ENCODE data around the gene CA14.

The CA14 gene

DNA sequence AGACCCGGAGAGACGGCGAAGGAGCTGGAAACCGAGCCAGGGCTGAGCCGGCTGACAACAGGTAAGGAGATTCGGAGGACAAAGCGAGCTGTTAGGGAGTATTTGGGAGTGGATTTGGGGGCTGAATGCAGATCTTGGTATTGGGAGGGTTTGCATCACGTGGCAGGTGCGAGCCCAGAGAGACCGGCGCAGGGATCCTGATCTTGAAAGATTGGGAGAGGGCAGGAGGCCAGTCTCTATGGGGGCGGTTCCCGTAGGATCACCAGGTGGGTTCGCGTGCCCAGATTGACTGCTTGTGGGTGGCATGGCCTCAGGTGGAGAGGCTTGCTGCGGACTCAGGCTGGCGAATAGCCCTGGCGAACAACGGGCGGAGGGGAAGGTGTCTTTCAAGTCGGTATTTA lies 25.0 kb downstream of the CA14 start:
- H3K4me3 ChIP-seq (ENCODE audit: low read depth, low read length): peak overlapping the region; percentile 72
- peak; percentile 51 for DNase-seq (ENCODE audit: low read depth)
- TF ChIP-seq, protein P1, sequence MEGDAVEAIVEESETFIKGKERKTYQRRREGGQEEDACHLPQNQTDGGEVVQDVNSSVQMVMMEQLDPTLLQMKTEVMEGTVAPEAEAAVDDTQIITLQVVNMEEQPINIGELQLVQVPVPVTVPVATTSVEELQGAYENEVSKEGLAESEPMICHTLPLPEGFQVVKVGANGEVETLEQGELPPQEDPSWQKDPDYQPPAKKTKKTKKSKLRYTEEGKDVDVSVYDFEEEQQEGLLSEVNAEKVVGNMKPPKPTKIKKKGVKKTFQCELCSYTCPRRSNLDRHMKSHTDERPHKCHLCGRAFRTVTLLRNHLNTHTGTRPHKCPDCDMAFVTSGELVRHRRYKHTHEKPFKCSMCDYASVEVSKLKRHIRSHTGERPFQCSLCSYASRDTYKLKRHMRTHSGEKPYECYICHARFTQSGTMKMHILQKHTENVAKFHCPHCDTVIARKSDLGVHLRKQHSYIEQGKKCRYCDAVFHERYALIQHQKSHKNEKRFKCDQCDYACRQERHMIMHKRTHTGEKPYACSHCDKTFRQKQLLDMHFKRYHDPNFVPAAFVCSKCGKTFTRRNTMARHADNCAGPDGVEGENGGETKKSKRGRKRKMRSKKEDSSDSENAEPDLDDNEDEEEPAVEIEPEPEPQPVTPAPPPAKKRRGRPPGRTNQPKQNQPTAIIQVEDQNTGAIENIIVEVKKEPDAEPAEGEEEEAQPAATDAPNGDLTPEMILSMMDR (IDR thresholded peaks at IDR 0.05; ENCODE audit: control insufficient read depth, extremely low read depth, insufficient read depth): no peak

DNA sequence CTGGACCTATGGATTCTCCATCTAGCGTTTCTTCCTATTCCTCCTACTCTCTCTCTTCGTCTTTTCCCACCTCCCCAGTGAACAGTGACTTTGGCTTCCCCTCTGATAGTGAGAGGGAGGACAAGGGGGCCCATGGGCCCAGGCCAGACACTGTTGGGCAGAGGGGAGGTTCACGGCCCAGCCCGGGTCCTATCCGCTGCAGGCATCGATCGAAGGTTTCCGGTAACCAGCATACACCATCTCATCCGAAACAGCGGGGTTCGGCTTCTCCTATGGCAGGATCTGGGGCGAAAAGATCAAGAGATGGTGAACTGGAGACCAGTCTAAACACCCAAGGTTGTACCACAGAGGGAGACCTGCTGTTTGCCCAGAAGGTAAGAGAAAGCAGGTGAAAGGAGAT lies 25.7 kb downstream of the CA14 start:
- DNase-seq (ENCODE audit: low read depth): no peak
- H3K4me3 ChIP-seq (ENCODE audit: low read depth, low read length): peak overlapping the region; percentile 72
- TF ChIP-seq, protein P1 (IDR thresholded peaks at IDR 0.05; ENCODE audit: control insufficient read depth, extremely low read depth, insufficient read depth): no peak

DNA sequence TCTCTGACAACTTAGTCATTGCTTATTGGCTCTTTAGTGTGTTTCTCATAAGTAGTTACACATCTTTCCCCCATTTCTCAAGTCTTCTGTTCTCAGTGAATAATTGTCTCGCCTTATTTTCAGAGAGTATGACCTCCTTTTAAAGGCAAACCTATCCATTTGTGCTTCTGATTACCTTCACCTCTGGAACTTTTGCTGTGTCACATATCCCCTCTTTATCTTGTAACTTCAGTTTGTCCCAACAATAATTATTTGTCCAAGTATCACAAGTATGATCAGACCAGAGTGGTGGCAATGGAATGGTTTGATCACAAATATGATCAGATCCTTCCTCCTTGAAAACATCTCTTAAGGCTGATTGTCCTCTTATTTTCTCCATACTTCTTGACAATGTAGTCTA lies 30.8 kb downstream of the CA14 start:
- DNase-seq (ENCODE audit: low read depth): no peak
- TF ChIP-seq, protein P1 (IDR thresholded peaks at IDR 0.05; ENCODE audit: control insufficient read depth, extremely low read depth, insufficient read depth): no peak
- H3K4me3 ChIP-seq (ENCODE audit: low read depth, low read length): no peak overlapping the region

DNA sequence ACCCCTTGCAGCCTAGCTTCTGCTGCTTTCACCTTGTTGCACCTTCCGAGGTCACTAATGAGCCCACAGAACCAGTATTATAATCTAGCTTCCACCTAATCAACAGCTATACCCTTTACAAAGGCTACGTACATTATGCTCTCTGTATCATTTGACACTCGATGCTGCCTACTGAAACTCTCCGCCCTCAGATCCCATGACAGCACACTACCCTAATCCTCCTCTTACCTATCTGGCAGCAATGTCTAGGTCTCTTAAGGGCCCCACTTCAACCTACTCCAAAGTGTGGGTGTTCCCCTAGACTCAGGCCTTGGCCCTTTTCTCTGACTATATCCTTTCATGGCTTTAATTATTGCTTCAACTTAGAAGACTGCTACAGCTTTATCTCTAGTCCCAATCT lies 31.2 kb downstream of the CA14 start:
- H3K4me3 ChIP-seq (ENCODE audit: low read depth, low read length): no peak overlapping the region
- DNase-seq (ENCODE audit: low read depth): no peak
- TF ChIP-seq, protein P1 (IDR thresholded peaks at IDR 0.05; ENCODE audit: control insufficient read depth, extremely low read depth, insufficient read depth): no peak

DNA sequence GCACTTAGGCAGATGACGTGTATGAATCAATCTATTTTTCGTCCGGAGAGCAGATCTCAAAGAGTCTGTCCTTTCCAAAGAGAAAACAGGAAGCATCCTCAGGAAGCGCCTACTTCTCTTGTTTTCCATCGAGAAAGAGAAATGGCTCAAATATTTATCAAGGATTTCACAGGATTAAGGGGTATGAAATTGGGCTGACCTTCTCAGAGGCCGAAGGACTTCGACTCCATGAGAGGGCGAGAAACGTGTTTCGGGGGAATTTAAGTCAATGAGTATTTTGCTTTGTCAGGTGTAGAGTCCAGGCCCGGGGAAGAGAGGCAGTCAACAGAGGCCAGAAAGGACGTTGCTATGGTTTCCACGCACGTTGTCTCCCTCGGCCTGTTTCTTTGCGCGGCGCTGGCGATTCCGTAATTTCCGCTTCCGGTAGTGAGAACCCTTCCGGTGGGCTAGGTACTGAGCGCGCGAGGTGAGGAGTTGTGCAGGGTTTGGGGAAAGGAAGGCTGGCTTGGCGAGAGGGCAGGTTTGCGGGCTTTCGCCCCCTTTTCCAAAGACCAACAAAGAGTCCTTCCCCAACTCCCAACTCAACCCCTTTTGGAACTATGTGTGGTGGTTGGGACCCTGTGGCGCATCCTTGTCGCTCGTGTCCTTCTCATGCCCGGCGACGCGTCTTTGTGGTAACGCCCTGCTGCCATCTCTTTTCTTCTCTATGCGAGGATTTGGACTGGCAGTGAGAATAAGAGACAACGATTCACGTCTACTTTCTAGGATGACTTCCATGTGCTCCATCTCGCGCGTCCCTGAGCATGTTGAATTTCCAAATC lies 36.1 kb downstream of the CA14 start, which contains the start of gene MRPS21:
Gene MRPS21, plus strand, starts transcription at position 429 of the 821 bp plus-strand sequence. CDS start 506 bp downstream, outside the sequence.
- peak; percentile 76 for DNase-seq (ENCODE audit: low read depth)
- peak within 1 kb of the TSS; percentile 76 for H3K4me3 ChIP-seq (ENCODE audit: low read depth, low read length)
- TF ChIP-seq, protein P1 (IDR thresholded peaks at IDR 0.05; ENCODE audit: control insufficient read depth, extremely low read depth, insufficient read depth): no peak

DNA sequence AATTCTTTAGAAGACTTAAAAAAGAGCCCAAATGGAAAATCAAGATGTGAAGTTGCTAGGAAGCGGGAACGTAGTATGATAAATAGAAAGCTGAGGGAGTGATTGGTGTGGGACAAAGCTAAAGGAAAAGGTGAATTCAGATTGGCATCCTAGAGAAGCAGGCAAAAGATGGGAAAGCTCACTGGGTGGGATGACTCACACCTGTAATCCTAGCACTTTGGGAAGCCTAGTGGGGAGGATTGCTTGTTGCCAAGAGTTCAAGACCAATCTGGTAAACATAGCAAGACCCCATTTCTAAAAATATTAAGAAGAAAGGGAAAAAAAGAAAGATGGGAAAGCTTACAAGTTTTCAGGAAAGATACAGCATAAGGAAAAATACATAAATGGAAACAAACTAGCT lies 37.9 kb downstream of the CA14 start:
- no peak for DNase-seq (ENCODE audit: low read depth)
- H3K4me3 ChIP-seq (ENCODE audit: low read depth, low read length): no peak overlapping the region
- TF ChIP-seq, protein P1 (IDR thresholded peaks at IDR 0.05; ENCODE audit: control insufficient read depth, extremely low read depth, insufficient read depth): no peak
